HG03095 (cell line): ENCODE results near the gene PCP2.
"Not testable (repeated sequence)": the region's sequence is repeated elsewhere in the genome, so short reads cannot be mapped to it uniquely, and the experiment has no call there.

Experiments used
- ATAC-seq: cut with Tn5 transposase; IDR thresholded peaks from one replicate; pipeline ENCODE4 v1.9.1; 2021; ENCODE audit warnings: moderate library complexity; ENCODE audit not compliant: unreplicated experiment

Gene PCP2

DNA sequence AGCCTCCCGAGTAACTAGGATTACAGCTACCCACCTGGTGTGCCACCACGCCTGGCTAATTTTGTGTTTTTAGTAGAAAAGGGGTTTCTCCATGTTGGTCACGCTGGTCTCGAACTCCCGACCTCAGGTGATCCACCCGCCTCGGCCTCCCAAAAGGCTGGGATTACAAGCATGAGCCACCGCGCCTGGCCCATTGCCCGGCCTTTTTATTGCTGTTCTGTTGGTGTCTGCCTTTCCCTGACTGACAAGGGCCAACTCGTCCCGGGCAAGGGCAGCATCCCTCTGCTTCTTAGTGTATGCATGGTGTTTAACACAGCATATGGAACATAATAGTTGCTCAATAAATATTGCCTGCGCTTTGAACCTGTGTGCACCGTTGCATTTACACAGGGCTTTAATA is 29.1 kb upstream of the PCP2 start:
- ATAC-seq = no peak

DNA sequence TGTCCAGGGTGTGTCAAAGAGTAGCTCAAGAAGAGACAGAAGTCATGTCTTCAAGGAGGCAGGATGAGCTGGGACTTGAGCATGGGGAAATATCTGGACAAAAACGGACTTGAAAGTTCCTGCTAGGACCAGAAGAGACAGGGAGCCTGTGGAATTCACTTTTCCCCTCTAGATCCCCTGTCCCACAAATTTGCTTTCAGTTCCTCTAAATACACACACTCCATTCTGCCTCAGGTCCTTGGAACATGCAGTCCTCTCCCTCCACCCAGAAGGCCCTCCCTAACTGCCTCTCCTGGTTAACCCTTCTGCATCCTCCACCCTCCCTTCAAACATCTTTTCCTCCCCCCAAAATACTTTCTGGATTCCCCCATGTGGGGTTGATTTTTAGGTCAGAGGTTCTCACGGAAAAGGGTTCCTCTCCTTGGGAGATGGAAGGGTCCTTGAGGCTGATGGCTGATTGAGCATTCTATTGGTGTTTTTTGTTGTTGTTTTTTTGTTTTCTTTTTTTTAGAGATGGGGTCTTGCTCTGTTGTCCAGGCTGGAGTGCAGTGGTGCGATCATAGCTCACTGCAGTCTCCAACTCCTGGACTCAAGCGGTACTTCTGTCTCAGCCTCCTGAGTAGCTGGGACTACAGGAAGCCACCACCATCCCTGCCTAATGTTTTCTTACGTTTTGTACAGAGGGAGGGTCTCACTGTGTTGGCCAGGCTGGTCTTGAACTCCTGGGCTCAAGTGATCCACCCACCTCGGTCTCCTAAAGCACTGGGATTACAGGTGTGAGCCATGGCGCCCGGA is 28.4 kb upstream of the PCP2 start:
- ATAC-seq = no peak

DNA sequence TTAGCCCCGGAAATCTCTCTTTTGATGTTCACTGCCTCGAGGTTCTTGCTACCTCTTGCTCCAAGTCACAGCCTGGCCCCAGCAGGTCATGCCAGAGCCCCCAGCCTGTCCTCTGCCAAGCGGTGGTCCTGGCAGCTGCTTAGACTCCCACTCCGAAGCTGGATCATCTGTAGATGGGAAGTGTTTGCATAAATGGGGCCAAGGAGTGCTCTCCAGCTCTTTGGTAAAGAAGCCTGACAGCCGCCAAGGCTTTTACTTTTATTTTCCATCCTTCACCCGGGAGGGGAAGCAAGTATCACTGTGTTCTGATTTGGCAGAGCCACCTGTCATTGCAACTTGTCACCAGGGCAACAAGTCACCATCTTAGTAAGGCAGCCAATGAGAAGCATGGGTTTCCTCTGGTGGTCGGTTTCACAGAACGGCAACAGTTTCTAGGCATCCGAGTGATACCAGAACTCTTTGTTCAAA is 24.7 kb upstream of the PCP2 start:
- ATAC-seq = peak; percentile 50

DNA sequence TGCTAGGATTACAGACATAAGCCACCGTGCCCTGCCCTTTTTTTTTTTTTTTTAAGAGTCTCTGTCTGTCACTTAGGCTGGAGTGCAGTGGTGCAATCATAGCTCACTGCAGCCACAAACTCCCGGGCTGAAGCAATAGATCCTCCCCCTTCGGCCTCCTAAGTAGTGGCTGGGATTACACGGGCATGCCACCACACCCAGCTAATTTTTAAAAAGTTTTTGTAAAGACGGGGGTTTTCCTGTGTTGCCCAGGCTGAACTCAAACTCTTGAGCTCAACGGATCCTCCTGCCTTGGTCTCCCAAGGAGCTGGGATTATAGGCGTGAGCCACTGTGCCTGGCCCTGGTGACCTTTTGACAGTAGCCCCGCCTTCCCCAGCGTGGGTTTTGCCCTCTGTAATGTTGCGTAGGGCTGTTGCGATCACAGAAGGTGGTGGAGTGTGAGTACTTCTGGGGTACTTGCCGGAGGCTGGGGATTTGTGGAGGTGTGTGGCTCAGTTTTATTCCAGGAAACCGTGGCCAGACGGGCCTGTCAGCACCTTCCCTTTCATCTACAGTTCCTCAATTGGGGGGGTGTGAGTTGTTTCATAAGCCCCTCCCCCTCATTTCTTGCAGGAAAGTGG is 23.7 kb upstream of the PCP2 start:
- no peak for ATAC-seq

DNA sequence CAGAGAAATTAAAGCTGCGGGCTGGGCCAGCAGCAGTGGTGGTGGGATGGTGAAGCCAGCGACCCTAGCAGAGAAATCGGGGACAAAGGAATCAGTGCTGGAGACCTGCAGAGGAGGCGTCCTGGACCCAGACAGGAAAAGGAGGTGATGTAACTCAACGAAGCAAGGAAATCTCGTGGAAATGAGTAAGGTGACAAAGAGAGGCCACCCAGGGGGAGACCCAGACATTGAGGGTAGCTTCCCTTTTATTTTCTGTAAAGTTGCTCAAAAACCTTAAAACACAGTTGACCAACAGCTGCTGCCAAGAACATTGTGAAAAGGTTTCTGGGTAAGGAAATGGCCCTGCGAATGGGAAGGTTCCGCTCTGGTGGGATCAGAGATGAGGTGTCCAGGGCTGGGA is 22.1 kb upstream of the PCP2 start:
- no peak for ATAC-seq

DNA sequence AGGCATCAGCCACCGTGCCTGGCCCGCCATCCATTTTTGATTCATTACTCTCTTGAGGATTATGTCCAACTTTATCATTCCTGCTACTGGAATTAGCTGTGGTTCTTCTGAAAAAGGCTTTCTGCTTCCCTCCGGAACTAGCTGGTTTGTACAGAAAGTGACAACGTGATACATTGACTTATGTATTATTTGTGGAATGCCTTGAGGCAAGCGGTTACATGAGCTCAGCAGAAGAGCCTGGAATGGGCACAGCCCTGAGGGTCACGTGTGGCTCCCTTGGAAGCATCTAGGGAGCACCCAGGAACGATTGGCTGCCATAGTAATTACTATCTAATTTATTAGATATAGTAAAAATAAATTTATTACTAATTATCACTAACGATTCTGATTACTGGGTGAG is 20.9 kb upstream of the PCP2 start:
- ATAC-seq = no peak

DNA sequence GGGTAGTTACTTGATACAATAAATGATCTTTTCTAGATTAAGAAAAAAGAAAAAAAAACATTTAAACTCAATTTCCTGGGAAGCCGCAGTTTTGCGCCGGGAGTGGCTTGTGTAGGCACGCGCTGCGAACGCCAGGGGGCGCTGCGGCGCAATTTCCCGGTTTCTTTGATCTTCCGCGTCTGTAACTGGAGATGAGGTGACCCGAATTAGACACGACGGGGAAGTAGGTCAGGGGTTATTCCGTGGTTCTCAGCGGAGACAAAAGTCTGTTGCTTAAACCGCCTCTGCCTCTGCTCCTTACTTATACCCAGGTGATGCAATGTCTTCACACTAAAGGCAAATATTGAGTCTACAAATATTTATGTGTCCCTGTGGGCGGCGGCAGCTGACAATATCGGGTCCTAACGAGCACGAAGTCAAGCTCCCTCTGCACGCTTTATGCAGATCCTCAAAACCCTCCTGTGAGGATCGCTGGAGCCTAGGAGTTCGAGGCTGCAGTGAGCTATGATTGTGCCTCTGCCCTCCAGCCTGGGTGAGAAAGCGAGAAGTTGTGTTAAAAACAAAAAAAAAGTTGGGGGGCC is 18.6 kb upstream of the PCP2 start:
- no peak for ATAC-seq

DNA sequence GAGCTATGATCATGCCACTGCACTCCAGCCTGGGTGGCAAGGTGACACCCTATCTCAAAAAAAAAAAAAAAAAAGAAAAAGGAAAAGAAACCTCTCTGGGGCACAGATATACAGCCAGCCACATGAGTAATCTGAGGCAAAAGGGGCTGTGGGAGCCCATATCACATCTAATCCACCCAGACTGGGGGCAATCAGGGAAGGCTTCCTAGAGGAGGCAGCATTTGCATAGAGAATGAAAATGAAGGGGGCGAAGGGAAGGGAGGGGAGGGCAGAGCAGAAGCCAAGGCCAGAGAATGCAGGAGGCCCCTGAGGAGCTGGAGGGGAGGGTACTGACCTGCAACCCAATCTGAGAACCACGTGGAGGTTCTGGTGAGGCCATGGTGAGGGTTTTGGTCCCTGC is 16.6 kb upstream of the PCP2 start:
- no peak for ATAC-seq

DNA sequence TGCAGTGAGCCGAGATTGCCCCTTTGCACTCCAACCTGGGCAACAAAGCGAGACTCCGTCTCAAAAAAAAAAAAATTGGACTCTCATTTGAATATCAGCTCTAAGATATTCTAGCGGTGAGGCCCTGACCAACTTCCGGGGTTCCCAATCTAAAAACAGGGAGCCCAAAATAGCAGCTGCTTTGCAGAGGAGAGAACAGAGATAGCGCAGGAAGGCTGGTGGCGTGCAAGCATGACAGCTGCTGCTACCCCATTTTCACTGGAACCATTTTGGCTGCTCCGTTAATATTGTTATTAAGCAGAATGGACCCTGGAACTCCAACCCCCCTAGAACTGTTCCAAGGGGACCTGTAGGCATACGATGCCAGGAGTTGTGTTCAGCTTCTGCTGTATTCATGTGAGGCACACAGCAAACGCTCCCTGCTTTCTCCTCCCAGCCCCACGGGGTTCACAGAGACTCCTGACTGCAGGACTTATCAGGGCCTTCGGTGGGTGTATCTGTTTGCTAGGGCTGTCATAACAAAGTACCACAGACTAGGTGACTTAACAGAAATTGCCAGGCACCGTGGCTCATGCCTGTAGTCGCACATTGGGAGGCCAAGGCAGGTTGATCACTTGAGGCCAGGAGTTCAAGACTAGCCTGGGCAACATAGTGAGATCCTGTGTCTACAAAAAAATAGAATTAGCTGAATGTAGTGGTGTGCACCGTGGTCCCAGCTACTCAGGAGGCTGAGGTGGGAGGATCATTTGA is 14.9 kb upstream of the PCP2 start:
- ATAC-seq = no peak

DNA sequence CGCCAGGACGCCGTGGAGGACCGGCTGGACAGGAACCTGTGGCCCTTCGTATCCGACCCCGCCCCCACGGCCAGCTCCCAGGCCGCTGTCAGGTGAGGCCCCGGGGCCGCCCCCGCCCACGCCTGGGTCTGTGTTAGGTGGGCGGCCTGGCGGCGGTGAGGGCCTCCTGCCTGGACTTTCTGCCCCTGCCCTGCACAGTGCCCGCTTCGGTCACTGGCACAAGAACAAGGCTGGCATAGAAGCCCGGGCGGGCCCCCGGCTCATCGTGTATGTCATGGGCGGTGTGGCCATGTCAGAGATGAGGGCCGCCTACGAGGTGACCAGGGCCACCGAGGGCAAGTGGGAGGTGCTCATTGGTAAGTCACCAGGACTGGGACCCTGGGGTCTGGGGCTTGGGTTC is 13.6 kb upstream of the PCP2 start:
- no peak for ATAC-seq

DNA sequence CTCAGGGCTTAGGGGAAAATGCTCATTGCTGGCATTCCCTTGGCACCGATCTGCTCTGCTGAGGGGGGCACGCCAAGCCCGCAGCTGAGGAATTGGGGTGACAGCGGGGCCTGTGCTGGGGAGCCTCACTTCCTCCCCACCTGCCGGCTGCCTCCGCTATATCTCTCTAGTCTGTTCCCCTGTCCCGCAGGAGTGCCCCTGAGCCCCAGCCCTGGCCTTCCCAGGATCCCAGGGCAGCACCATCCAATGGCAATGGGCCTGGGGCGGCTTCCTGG is 12.8 kb upstream of the PCP2 start:
- ATAC-seq = no peak

DNA sequence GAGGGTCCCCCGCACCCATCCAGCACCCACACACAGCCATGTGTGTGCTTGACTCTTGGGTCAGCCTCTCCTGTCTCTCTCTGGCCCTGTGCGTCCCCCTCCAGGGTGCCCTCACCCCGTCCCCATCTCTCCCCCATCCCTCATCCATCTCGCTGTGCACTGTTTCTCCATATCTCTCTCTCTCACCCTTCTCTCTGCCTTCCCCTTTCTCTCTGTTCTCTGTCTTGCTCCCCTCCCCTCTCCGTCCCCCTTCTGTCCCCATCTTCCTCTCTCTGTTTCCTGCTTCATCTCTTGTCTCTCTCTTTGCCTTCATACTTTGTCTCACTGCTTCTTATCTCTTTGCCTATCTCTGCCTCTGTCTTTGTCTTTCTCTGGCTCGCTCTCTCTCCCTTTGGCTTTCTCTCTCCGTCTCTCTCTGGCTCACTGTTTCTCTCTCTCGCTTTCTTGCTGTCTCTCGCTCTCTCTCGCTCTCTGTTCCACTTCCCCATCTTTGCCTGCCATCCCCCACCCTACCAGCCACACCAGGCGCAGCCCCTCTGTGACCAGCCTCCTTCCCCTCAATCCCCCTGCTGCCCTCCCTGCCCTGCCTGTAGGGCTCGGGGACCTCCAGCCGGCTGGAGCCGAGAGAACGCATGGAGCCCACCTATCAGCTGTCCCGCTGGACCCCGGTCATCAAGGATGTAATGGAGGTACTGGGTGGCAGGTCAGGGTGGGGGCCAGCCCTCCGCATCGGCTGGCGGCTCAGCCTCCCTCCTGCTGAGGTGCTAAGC is 12.3 kb upstream of the PCP2 start:
- no peak for ATAC-seq

DNA sequence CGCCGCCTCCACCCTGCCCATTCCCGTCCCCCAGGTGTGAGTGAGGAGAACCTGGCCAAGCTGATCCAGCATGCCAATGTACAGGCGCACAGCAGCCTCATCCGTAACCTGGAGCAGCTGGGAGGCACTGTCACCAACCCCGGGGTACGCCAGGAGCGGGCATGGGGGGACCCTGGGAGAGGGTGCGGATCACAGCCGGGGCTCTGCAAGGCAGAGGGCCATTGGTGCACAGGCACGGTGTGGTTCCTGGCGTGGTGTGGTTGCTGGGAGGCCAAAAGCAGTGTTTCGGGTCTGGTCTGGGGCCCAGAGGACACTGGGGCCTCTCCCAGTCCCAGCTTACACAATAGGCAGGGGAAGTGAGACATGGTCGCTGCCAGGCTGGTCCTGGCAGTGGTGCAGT is 11.6 kb upstream of the PCP2 start:
- no peak for ATAC-seq

DNA sequence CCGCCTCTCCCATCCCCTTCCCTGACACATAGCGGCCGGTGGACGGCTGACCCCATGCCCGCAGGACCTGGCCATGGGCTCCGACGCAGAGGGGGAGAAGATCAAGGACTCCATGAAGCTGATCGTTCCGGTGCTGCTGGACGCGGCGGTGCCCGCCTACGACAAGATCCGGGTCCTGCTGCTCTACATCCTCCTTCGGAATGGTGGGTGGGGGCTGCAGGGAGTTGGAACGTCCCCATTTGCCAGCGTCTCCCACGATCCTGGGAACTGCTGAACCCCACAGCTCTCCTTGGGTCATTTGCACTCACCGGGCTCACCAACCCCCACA is 11.0 kb upstream of the PCP2 start:
- no peak for ATAC-seq

DNA sequence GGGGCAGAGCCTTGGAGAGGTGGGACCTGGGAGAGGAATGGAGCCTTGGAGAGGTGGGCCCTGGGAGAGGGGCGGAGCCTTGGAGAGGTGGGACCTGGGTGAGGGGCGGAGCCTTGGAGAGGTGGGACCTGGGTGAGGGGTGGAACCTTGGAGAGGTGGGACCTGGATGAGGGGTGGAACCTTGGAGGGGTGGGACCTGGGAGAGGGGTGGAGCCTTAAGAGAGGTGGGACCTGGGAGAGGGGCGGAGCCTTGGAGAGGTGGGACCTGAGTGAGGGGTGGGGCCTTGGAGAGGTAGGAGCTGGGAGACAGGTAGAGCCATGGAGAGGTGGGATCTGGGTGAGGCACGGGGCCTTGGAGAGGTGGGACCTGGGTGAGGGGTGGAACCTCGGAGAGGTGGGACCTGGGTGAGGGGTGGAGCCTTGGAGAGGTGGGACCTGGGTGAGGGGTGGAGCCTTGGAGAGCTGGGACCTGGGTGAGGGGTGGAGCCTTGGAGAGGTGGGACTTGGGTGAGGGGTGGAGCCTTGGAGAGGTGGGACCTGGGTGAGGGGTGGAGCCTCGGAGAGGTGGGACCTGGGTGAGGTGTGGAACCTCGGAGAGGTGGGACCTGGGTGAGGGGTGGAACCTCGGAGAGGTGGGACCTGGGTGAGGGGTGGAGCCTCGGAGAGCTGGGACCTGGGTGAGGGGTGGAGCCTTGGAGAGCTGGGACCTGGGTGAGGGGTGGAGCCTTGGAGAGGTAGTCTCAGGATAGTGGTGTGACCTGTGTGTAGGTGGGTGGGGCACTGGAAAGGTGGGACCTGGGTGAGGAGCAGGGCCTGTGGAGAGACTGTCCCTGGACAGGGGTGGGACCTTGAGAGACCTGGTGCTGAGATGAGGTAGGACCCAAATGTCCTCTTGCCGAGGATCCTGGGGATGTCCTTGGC is 10.4 kb upstream of the PCP2 start:
- ATAC-seq = not testable (repeated sequence)

DNA sequence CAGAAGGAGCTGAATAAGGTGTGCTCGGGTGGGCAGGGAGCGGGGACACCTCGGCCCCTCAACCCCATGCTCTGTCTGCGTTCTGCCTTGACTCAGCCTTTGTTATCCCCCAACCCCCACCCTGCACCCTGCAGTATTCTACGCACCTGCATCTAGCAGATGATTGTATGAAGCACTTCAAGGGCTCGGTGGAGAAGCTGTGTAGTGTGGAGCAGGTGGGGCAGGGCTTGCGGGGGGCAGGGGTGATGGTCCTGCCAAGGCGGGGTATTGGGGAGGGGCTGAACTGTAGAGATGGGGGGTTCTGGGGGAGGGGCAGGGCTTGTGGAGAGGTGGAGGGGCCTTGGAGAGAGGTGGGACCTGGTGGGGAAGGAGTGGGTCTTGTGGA is 9.5 kb upstream of the PCP2 start:
- ATAC-seq = no peak

DNA sequence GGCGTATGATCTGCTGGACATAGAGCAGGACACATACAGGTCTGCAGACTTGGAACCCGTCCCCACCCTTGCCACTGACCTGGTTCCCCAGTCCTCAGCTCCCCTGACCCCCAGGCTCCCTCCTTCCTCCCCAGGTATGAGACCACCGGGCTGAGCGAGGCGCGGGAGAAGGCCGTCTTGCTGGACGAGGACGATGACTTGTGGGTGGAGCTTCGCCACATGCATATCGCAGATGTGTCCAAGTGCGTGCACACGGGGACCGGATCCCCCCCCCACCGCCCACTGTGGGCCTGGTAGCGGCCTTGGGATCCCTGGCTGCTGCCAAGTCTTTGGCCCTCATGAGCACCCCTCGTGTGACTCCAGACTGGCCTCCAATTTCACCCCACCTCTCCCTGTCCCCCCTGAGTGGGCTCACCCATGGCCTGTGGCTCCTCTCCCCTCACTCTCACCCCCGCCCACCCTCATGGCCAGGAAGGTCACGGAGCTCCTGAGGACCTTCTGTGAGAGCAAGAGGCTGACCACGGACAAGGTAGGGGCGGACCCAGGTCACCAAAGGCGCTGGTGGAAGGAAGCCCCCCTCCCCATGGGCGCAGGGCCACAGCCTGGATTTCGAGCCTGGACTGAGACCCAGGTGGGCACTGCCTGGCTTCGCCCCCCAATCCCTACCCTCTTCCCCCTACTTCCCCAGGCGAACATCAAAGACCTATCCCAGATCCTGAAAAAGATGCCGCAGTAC is 8.9 kb upstream of the PCP2 start:
- ATAC-seq = no peak

DNA sequence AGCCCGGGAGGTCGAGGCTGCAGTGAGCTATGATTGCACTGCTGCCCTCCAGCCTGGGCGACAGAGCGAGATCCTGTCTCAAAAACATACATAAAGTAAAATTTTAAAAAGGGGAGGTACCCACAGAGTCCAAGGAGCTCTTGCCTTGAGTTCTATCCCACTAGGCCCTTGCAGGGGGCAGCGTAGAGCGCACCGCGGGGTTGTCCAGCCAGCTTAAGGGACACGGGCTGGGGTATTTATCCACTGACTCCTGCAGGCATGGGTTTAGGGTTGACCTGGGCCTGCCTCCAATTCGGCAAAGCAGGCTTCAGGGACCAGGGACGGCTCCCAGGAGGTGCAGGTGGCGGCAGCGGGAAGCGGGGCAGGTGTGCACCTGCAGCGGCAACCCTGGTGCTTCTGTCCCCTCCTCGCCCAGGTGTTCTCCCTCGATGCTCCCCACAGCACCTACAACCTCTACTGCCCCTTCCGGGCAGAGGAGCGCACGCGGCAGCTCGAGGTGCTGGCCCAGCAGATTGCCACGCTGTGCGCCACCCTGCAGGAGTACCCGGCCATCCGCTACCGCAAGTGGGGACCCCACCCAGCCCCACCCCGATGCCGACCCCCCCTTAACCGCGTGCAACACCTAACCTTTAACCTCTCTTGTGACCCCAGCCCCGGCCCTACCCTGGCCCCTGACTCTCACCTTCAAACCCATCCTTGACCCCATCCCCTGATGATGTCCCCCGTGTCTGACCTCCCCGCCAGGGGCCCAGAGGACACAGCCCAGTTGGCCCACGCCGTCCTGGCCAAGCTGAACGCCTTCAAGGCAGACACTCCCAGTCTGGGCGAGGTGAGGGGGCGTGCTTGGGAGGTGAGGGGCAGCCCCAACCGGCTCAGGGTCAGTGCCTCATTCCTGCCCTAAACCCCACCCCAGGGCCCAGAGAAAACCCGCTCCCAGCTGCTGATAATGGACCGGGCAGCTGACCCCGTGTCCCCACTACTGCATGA is 8.1 kb upstream of the PCP2 start:
- ATAC-seq = no peak
